Fibroblast of pulmonary artery (primary cell): ENCODE measurements around the gene SEL1L2.

Experiments used
- DNase-seq: peaks from one replicate; pipeline ENCODE4 v3.0.0-alpha.2; 2010; ENCODE audit warnings: low read depth
- H3K4me3 ChIP-seq: replicated peaks from 2 replicates; pipeline ENCODE4 v1.5.1; 2011; ENCODE audit warnings: low read depth, mild to moderate bottlenecking, control low read depth, low read length, moderate library complexity
- CTCF ChIP-seq: IDR thresholded peaks from 2 replicates; pipeline ENCODE4 v1.5.1; 2011; ENCODE audit warnings: mild to moderate bottlenecking, control low read depth, low read length, inconsistent platforms; ENCODE audit errors: missing control alignments

The SEL1L2 gene

GRCh38 chr20:13934992-13935894, 55.2 kb downstream of the SEL1L2 start:
- TF ChIP-seq CTCF = no peak
- H3K4me3 ChIP-seq = no peak overlapping the region
- no peak for DNase-seq

GRCh38 chr20:13930281-13930680, 60.1 kb downstream of the SEL1L2 start:
- TF ChIP-seq CTCF = no peak
- no peak for DNase-seq
- H3K4me3 ChIP-seq = no peak overlapping the region

GRCh38 chr20:13929836-13930235, 60.6 kb downstream of the SEL1L2 start:
- no peak overlapping the region for H3K4me3 ChIP-seq
- no peak for DNase-seq
- no peak for TF ChIP-seq CTCF

- no peak for TF ChIP-seq CTCF
- no peak overlapping the region for H3K4me3 ChIP-seq
- DNase-seq = no peak
Observed at GRCh38 chr20:13928901-13929300, 61.5 kb downstream of the SEL1L2 start.

GRCh38 chr20:13927171-13927570, 63.2 kb downstream of the SEL1L2 start:
- no peak for TF ChIP-seq CTCF
- no peak for DNase-seq
- no peak overlapping the region for H3K4me3 ChIP-seq

GRCh38 chr20:13922241-13922640, 68.2 kb downstream of the SEL1L2 start:
- DNase-seq = no peak
- no peak overlapping the region for H3K4me3 ChIP-seq
- no peak for TF ChIP-seq CTCF

GRCh38 chr20:13915284-13915683, 75.1 kb downstream of the SEL1L2 start:
- no peak overlapping the region for H3K4me3 ChIP-seq
- no peak for TF ChIP-seq CTCF
- no peak for DNase-seq
